HG03521 (cell line): ENCODE results near the gene SACM1L.
"Not testable (repeated sequence)": the region's sequence is repeated elsewhere in the genome, so short reads cannot be mapped to it uniquely, and the experiment has no call there.

Experiments used
- ATAC-seq: cut with Tn5 transposase; IDR thresholded peaks from one replicate; pipeline ENCODE4 v1.9.1; 2021; ENCODE audit warnings: mild to moderate bottlenecking, moderate library complexity; ENCODE audit not compliant: unreplicated experiment

The SACM1L gene

GRCh38 chr3:45666757-45667431, 22.3 kb upstream of the SACM1L start:
- ATAC-seq = no peak

- ATAC-seq = no peak
Observed at GRCh38 chr3:45667569-45667934, 21.6 kb upstream of the SACM1L start.

GRCh38 chr3:45670436-45670835, 18.8 kb upstream of the SACM1L start:
- ATAC-seq = no peak

- no peak for ATAC-seq
Observed at GRCh38 chr3:45670991-45671390, 18.2 kb upstream of the SACM1L start.

GRCh38 chr3:45673273-45673672, 15.9 kb upstream of the SACM1L start:
- ATAC-seq = no peak

GRCh38 chr3:45676325-45677032, 12.7 kb upstream of the SACM1L start:
- no peak for ATAC-seq

GRCh38 chr3:45677033-45677446, 12.2 kb upstream of the SACM1L start:
- no peak for ATAC-seq

GRCh38 chr3:45677841-45678240, 11.4 kb upstream of the SACM1L start:
- no peak for ATAC-seq

- no peak for ATAC-seq
Observed at GRCh38 chr3:45679805-45680204, 9.4 kb upstream of the SACM1L start.

GRCh38 chr3:45681221-45681620, 8.0 kb upstream of the SACM1L start:
- ATAC-seq = no peak

- ATAC-seq = no peak
Observed at GRCh38 chr3:45681846-45682245, 7.3 kb upstream of the SACM1L start.

- ATAC-seq = no peak
Observed at GRCh38 chr3:45682311-45682710, 6.9 kb upstream of the SACM1L start.

- no peak for ATAC-seq
Observed at GRCh38 chr3:45682786-45683185, 6.4 kb upstream of the SACM1L start.

GRCh38 chr3:45683417-45684326, 5.5 kb upstream of the SACM1L start:
- no peak for ATAC-seq

- no peak for ATAC-seq
Observed at GRCh38 chr3:45684327-45684892, 4.8 kb upstream of the SACM1L start.

GRCh38 chr3:45685722-45686121, 3.5 kb upstream of the SACM1L start:
- not testable (repeated sequence) for ATAC-seq

- no peak for ATAC-seq
Observed at GRCh38 chr3:45686850-45687249, 2.3 kb upstream of the SACM1L start.

- ATAC-seq = no peak
Observed at GRCh38 chr3:45687828-45688193, 1.4 kb upstream of the SACM1L start.

- ATAC-seq = no peak
Observed at GRCh38 chr3:45688194-45688881, 858 bp upstream of the SACM1L start.

GRCh38 chr3:45689787-45690145, 570 bp downstream of the SACM1L start:
- no peak for ATAC-seq
